NCI-H524 treated with DMSO at 0.1 percent for 48 hours (cell line): ENCODE data around the gene GTSE1.

Experiments used
- DNase-seq: peaks from one replicate; lab custom pipeline; 2025; lab: John Stamatoyannopoulos, UW

Gene GTSE1

DNA sequence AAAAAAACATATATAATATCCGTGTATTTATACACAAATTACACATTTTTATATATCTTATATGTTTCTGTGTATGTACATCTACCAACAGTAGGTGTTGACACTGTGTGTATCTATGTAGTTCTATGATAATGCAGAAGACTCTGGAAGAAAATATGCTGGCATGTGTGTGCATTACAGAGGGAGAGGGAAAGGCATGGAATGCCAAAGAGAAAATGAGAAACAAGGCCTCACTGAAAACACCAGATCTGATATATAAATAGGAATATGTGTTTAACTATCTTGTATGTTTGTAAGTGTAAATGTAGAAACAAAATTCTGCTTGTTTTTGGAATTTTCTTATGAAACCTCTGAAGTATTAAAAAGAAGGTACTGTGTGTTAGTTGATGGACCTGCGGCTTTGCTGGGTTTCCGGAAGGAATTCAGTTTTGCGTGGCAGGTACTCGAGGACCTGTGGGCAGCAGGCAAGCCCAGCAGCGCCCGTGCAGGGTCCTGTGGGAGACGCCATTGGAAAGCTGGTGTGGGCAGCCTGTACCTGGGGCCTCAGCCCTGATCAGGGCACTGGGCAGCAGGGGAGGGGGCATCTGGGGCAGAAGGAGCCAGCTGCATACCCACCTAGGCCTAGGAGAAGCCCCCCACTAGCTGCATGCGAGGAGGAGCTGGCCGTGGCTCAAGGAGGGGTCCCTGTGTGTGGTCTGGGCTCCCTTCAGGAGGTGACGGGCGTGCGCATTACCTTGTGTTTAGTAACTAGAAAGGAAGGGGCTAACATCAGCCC lies 31.2 kb downstream of the GTSE1 start:
- DNase-seq = no peak

DNA sequence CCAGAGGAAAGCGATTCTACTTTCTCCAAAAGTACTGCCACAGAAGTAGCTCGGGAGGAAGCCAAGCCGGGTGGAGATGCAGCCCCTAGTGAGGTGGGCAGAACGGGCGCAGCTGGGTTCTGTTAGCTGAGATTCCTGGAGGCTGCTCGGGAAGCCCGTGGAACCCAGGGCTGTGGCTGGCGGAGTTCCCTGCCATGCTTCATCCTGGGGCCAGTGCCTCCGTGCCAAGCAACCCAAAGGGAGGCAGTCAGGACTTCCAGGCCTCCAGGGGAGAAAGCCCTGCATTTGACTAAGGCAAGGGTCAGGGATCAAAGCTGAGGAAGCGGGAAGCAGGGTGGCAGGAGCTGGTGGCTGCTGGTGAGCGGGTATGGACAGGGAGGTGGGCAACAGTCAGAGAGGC lies 32.1 kb downstream of the GTSE1 start:
- no peak for DNase-seq

DNA sequence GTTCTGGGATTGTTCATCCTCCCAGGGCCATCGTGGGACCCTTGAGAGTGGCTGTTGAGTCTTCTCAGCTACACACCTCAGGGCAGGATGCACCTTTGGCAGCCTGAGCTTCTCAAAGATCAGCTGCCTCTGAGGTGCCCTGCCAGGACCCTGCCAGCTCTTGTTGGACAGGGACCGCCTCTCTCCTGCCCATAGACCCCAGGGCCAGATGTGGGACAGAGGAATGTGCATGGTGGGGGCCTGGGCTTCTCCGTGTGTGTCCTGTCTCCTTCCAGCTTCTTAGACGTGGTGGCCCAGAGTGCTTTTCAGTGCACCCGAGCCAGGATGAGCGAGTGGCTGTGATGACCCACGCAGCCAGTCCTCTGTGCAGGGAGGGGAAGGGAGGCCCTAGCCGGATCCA lies 32.9 kb downstream of the GTSE1 start:
- DNase-seq = no peak

DNA sequence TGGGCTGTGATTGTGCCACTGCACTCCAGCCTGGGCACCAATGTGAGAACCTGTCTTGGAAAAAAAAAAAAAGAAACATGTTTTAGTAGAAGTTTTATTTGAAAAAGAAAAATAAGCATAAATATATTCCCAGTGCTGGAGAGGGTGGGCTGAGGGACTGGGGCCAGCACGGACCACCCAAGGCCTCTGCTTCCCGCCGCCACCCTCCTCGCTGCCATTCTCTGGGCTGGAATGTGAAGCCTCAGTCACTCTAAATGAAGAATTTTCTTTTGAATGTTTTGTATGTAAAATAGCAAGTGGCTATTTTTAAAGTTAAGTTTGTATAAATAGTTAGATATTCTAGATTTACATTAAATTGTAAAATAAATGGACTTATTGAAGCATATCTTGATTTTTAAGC lies 33.8 kb downstream of the GTSE1 start:
- no peak for DNase-seq

DNA sequence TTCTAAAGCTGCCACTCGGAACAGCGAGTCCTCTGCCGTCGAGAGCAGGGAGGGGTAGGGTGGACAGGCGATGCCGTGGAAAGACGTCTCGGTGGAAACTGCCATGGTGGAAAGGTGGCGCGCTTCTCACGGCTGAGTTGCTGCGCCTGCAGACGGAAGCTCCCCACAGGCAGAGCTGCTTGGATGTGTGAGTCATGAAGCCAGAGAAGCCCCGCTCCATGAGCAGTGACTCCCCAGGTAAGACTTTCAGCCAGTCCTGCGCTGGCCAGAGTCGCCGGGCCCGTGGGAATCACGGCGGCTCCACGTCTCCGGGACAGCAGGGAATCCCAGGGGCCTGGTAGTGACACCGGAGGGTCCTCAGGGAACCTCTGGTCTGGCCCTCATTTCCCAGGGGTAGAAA lies 34.8 kb downstream of the GTSE1 start:
- no peak for DNase-seq

DNA sequence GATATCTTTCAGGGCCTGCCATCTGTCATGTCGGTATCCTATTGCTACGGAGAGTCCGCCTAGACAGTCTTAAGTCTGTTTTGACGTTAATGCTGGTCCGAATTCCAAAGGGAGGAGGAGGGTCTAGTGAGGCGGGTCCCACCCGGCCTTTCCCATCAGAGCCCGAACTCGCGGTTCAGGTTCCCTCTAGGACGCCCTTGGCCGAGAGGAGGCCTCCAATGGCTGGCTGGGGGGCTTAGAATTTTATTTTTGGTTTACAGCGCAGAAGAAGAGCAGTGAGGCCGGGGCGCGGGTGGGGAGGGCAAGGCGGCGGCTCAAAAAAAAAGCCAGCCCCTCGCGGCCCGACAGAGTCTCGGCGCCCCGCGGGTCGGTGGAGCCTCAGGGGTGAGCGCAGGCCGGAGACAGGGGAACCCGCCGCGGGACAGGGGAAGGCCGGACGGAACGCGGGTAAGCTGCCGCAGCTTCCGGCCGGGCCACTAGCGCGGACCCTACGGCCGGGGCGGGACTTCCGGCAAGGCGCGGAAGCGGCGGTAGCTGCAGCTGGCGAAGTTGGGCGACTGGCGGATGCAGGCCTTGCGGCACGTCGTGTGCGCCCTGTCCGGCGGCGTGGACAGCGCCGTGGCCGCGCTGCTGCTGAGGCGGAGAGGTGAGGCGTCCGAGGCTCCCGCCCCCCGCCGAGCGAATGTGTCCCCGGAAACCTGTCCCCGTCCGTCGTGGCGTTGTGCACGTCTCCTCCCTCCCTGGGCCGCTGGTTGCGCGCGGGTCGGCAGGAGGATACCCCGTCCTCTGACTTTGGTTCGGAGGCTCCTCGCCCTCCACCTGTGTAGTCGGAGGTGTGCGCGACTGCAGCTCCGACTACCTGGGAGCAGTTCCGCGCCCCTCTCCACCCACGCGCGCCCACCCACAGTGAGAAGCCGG lies 38.8 kb downstream of the GTSE1 start, which contains the start of gene TRMU:
TRMU (plus strand) TSS at position 514 of the 918 bp plus-strand sequence; CDS start at position 565, 51 bp downstream.
- peak; percentile 36 for DNase-seq

DNA sequence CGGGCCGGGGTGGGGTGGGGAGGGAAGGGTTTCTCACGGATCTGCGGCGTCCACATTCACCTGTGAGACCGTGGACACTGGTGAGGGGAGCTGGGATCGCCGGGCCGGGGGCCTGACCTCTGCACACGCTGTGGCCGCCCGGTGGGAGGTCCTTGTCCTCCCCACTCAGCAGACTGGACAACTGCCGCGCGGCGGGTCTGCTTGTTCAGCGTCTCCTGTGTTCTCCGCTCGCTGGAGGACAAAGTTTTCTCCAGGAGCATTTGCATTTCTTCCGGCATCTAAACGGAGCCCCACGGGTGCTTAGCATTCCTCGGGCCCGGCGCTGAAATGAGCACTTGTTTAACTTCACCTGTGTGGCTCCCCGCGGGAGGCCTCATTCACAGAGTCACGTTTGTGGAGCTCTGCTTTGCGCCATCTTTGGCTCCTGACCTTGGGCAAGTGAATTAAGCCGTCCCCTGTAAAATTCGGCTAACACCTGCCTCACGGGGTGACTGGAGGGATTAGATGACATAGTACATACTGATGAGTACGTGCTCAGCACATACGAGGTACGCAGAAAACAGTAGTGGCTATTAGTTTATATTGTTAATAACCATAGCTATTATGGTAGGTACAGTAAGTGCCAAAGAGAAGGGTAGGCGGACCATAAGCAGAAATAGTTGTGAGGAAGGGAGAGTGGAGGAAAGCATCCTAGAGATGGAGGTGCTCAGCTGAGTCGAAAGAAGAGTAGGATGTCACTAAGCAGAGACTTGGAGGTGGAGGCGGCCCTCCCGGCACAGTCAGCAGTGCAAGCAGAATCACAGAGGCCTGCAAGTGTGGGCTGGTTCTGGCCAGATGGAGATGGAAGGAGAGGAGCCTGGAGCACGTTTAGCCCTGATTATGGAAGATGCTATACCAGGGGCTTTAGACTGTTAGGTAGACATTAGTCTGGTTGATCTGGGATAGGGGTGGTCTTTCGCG lies 39.7 kb downstream of the GTSE1 start:
- DNase-seq = no peak

DNA sequence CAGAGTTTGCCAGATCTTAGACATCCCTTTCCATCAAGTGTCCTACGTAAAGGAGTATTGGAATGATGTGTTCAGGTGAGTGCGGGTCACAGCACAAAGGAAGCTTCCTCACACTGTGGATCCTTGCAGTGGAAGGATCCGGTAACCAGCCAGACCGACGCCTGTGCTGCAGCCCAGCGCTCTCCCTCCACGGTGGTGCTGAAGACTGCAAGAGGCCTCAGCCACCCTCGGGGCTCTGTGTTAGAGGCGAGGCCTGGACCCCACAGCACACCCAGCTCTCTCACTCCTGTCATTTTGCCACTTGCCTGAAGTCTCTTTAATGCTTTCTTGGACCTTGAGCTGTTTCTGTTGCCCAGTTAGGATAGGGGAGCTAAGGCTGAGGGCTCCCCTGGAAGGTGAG lies 41.2 kb downstream of the GTSE1 start:
- DNase-seq = no peak

DNA sequence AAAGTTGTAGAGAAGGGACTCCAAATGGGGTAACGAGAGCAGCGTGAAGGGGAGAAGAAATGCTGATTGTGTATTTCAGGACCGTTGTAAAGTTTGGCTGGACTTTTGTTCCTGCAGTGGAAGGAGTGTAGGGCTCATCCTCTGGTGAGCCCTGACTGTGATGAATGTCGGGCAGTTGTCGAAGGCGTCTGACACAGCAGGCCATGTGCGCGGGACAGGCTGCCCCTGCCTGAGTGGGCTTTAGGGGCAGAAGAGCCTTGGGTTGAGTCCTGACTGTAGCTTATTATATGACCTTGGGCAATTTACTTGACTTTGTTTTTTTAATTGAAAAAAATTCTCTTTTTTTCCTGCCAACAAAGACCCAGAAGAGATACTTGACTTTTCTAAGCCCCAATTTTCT lies 42.0 kb downstream of the GTSE1 start:
- DNase-seq = no peak

DNA sequence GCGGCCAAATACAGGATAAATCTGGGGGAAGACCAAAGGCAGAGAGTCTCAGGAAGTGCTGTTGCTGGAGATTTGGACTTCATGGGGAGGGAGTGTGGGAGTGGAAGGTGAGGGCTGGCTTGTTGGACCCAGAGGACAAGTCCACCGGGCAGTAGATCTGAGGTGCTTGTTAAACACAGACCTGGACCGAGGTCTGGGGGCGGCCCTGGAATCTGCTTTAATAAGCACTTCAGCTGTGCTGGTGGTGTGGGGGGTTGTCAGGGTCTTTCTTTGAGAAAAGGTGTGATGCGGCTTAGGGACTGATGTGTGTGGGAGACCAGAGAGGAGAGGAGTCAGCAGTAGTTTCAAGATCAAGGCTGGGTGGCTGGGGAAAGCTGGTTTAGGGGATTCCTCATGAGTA lies 43.3 kb downstream of the GTSE1 start:
- no peak for DNase-seq

DNA sequence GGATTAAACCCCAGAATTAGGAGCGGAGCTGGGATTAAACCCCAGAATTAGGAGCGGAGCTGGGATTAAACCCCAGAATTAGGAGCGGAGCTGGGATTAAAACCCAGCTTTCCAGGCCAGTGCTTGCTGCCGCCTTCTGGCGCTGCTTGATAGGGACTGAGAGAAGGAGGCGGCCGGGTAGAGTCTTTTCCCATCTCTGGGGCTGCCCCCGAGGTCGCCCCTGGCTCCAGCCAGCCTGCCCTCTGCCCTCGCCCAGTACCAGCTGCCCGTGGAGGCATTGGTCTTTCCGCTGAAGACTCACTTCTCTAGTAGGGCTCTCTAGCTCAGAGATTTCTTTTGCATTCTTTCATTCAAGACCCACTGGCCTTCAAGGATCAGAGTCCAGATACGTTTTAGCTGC lies 44.0 kb downstream of the GTSE1 start:
- DNase-seq = no peak

DNA sequence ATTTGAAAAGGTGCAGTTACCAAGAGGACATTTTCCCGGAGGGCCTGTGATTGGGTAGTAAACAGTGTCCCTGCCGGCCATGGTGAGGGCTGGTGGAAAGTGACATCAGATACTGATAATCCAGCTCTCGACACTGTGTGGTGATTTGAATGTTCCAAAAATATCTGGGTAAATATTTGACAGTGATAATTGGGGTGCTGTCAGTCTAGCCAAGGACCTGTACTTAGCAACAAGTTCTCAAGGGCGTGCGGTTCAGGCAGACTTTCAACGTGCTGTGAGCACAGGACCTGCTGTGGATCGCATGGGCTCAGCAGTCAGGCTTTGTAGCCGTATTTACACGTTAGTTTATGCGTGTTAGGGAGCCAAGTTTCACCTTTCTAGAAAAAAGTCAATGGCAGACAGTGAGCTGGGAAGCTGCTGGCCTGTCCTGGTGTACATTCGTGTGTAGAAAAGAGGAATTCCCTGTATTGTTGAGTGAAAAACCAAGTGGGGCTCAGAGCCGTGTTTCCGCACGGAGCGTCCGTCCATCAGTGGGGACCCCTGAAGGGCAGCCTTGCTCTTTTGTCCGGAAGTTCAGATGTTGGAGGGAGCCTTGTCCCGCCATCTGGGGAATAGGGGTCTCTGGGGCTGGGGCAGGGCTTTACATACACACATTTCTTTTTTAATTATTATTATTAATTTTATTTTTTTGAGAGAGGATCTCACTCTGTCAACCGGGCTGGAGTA lies 50.2 kb downstream of the GTSE1 start:
- DNase-seq = no peak

DNA sequence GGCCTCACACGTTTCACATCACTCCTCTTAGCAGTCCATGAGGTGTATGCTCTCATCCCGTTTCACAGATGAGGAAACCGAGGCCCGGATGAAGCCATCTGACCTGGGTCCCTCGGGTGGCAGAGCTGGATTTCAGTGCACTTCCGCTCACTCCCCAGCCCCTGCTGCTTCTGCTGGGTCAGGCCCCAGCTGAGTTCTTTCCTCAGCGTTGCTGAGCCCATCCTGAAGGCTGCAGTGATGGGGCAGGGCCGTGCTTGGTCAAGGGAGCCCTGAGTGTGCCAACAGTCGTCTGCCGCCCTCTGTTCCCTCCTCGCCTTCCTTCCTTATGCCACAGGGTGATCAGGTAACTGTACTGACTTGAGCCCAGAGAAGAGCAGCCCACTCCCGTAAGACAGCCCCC lies 51.0 kb downstream of the GTSE1 start:
- no peak for DNase-seq

DNA sequence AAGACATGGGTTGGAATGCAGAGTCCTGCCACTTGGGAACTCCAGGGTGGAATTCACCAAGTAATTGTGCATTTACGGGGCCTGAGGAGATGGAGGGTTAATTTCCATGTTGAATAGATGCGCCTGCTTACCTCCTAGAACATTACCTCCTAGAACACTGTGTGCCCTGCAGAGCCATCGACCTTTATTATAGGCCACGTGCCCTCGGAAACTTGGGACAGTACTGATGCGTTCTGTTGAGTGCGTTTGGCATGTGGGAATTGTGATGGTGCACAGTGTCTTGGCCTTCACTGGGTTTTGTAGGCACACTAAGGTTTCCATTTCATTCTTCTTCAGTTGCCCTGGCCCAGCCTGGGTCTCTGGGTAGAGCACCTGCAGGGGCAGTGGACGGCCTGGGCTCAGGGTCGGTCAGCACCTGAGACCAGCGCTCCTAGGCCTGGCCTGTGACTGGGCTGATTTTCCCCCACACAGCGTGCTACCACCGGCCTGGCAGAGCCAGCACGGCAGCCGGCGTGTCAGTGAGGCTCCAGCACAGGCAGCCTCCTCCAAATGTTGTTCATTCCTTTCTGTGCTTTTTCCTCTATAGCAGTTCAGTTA lies 51.5 kb downstream of the GTSE1 start:
- no peak for DNase-seq

DNA sequence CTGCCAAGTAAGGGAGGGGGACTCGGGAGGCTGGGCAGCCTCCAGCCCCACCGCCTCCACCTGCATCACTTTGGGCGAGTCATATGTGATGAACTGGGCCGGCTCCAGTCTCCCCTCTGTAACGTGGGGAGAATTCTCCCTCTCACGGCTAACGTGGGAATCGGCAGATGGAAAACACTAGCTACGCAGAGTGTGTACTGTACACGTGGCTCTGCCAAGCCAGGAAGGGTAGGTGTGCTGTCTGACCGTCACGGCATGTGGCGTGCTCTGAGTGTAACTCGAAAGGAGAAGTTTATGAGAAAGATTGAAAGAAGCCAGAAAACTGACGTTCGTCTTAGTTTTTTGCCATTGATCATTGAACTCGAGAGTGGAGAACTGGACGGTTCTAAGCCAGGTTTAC lies 52.6 kb downstream of the GTSE1 start:
- no peak for DNase-seq

DNA sequence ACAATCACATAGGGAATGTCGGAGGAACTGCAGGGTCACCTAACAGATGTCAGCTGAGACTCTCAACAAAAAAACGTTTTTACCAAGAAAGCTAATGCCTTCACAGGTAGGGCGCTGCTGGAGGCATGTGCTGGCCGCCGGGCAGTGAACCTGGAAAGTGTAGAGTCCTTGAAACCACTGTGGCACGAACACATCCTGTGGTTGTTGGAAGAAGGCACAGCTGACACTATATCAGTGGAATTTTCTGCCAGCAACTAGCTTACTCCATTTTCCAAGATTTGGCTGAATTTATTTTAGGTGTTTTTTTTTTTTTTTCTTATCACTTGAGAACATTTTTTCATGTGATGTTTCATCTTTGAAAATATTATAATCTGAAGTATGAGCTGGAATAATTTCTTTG lies 53.0 kb downstream of the GTSE1 start:
- DNase-seq = no peak

DNA sequence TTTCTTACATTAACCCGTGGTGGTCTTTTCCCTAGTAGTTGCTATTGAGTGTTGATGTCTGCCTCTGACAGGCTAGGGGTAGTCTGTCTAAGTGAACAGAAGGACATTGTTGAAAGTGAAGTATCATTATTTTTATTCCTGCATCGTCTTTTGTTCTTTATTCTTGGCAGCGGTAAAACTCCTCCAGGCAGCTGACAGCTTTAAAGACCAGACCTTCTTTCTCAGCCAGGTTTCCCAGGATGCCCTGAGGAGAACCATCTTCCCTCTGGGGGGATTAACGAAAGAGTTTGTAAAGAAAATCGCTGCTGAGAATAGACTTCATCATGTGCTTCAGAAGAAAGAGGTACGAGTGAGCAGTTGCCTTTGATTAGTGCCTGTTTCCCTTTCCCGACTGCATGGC lies 53.5 kb downstream of the GTSE1 start:
- DNase-seq = no peak

DNA sequence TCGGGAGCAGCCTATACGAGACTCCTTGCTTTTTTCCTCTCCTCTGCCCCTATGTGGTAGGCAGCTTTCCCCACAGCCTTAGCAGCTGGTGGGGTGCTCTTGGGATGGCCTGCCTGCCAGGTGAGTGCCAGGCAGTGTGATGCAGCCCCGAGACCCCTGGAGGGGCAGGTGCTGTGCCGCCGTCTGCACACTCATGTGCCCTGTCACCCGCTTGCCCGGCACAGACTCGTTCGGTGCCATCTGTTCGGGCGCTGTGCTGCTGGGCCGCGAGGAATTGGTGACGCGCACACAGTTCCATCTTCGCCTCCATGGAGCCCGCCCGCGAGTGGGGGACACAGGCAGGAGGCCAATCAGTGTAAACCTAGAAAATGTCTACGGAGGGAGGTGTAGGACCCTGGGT lies 54.0 kb downstream of the GTSE1 start:
- DNase-seq = no peak

DNA sequence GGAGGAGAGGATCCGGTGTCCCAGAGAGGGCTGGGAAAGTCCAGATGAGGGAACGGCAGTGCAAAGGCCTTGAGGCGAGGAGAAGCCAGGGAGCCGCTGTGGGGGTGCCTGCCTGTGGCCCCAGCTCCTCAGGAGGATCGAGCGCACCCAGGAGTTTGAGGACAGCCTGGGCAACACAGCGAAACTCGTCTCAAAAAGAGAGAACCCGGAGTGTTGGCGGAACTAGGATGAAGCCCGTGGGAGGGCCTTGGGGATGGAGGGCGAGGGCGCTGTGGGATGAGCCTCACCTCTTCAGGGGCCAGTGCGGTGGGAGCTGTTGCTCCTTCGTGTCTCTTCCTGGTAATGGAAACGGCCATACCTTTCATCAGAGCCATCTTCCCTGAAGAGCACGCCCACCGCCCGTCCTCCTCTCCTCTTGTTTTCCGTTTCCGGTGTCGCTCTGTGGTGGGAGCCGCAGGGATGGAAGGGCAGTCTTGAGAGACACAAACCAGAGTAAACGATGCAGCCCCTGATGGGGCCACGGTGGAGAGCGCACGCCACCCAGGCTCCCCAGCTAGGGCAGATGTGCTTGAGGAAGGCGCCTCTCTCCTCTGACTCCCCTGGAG lies 54.6 kb downstream of the GTSE1 start:
- DNase-seq = no peak

DNA sequence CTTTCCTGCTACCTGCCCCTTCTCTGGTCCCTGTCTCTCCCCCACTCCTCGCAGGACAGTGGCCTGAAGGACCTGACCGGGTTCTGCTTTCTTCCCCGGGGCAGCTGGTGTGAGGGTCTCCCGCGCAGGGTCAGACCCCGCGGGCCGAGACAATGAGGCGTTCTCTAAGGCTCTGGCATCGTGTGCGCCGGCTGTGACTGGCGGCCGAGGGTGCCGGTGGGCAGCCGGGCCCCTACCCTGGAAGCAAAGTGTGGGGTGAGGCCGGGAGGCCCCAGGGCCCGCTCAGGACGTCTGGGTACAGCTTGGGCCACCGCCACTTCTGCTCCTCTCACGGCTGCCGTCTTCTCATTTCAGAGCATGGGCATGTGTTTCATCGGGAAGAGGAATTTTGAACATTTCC lies 55.1 kb downstream of the GTSE1 start:
- DNase-seq = no peak

DNA sequence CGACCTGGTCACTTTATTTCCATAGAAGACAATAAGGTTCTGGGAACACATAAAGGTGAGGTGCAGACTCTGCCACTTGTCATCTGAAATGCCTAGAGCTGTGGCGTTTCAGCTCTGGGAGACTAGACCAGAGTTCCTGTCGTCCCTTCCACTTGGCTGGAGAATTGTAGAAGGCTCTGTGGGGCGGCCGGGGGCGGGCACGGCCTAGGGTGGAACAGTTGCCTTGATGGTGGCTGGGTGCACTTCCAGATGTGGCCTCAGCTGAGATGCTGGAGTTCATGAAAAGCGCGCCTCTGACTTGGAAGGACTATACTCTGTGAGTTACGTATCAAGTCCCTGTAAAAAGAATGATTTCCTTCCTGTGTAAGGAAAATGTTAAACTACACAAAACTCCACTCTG lies 55.6 kb downstream of the GTSE1 start:
- no peak for DNase-seq
